NCI-H345 treated with DMSO at 0.1 percent for 48 hours (cell line): ENCODE measurements around the gene CHD5.

Experiments
- DNase-seq: peaks from one replicate; lab custom pipeline; 2025; ENCODE audit not compliant: unreplicated experiment; lab: John Stamatoyannopoulos, UW

CHD5 gene

DNA sequence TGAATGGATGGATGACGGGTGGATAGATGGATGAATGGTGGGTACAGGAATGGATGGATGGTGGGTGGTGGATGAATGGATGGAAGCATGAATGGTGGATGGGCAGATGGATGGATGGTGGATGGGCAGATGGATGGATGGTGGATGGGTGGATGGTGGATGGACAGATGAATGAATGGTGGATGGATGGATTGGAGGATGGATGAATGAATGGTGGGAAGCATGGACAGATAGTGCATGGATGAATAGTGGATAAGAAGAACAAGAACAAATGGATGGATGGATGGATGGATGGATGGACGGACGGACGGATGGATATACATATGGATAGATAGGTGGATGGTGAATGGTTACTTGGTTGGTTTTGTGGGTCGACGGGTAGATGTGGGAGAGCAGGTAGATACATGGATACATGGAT, 4.7 kb downstream of the CHD5 start:
- no peak for DNase-seq

DNA sequence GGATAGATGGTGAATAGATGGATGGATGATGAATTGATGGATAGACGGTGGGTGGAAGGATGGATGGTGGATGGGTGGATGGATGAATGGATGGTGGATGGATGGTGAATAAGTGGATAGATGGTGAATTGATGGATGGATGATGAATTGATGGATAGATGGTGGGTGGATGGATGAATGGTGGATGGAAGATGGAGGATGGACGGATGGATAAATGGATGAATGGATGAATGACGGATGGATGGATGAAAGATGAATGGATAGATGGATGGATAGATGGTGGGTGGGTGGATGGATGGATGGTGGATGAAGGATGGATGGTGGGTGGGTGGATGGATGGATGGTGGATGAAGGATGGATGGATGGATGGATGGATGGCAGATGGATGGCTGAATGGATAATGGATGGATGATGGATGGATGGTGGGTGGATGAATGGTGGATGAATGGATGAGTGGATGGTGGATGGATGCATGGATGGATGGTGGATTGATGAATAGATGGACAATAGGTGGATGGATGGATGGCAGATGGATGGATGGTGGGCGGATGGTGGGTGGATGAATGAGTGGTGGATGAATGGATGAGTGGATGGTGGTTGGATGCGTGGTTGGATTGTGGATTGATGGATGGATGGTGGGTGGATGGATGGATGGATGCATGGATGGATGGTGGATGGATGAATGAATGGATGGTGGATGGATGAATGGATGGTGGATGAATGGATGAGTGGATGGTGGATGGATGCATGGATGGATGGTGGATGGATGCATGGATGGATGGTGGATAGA, 5.3 kb downstream of the CHD5 start:
- DNase-seq = no peak

DNA sequence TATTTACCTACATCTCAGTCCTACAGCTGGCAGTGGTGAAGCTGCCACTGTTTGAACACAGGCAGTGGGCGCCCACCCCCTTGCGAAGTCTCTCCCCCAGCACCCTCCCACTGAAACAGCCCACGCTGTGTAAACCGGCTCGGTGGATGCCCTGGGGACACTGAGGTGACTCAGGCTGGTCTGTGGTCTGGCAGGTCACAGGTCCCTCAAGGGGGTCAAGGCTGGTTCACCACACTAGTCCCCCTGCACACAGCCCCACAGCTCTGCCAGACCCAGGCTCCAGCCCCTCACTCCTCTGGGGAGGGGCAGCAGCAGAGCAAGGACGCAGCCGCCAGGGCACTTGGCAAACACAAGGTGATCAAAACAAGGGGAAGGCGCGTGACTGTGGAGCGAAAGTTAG, 7.6 kb downstream of the CHD5 start:
- DNase-seq = no peak

DNA sequence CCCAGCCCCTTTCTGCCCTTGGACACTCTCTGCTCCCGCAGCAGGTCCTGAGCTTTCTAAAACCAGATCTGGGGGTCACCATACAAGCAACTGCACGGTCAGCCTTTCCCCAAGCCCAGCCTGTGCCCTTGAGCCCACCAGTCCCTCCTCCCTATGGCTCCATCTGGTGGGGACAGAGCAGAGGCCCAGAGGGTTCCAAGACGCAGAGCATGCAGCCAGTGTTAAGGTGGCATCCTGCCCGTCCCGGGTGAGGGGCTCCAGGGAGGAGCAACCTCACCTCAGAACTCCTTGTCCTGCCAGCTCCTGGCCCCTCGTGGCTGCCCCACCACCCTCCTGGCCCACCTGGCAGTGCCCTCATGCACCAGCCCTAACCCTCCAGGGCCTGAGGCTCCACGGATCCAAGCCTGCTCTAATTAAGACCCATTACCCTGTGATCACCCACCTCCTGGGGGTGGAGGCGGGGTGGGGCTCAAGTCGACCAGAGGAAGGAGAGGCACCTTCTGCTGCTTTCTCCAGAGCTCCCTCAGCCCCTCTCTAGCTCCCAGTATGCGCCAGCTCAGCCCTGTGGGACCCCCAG, 8.5 kb downstream of the CHD5 start:
- DNase-seq = no peak

DNA sequence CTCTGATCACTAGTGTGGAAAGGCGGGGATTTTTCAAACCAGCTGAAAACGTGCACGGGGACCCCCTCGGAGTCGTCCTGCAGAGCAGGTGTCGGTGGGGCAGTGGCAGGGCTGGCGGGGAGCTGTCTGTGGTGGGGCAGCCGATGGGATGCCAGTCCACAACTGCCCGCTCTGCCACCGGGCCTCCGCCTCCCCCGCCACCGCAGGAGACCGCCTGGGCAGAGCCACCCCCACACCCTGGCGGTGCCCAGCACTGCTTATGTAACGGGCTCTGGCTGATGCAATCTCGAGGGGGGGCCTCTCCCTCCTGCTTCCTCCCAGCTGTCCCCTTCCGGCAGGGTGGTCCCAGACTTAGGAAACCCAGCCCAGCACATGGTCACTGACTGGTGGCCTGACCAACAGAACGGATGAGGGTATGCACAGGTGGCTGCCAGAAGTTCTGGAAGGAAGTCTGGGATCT, 9.3 kb downstream of the CHD5 start:
- DNase-seq = no peak

DNA sequence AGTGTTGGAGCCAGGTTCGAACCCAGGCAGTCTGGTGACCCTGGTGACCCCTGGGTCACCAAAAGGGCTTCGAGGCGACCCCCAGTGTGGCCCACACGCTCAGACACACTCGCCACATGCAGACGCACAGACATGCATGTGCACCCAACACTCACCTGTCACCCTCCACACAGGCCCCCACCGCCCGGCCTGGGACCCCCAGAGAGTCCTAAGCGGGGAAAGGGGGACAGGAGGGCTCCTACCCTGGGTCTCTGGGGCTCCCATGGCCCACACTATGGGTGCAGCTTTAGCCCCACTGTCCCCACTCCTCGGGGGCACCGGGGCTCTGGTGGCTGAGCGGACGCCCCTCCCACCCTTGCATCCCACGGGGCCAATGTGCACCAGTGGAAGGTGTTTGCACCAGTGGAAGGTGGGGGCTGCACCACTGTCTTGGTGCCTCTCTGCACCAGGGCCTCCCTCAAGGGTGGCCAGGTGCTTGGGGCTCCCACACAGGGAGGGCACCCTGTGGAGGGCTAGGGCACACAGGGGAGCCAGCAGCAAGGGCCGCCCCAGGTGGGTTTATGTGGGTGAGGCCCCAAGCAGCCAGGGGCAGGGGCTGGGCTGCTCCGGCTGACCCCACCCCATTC, 9.9 kb downstream of the CHD5 start:
- no peak for DNase-seq

DNA sequence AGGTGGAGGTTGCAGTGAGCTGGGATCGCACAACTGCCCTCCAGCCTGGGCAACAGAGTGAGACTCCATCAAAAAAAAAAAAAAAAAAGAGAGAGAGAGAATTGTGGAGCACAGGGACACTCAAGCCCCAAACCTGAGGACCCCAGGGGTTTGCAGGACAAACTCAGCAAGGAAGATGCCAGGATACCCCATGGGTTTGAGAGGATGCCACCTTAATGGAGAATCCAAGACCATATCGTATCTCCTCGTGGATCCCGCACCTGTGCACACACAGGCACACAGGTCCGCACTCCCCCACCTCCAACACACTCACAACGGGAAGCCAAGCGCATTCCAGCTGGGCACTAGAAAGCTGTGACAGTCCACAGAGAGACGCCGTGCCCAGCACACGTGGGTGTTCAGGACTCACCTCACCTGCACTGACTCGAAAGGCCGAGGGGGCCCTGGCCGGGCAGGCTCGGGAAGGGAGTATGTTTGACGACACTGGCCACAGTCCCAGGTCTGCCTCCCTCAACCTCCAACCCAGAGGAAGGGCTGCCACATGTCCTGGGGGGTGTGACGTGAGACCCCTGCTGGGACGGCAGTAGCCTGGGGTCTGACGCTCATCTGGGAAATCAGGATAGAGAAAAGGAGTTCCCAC, 11.1 kb downstream of the CHD5 start:
- no peak for DNase-seq

DNA sequence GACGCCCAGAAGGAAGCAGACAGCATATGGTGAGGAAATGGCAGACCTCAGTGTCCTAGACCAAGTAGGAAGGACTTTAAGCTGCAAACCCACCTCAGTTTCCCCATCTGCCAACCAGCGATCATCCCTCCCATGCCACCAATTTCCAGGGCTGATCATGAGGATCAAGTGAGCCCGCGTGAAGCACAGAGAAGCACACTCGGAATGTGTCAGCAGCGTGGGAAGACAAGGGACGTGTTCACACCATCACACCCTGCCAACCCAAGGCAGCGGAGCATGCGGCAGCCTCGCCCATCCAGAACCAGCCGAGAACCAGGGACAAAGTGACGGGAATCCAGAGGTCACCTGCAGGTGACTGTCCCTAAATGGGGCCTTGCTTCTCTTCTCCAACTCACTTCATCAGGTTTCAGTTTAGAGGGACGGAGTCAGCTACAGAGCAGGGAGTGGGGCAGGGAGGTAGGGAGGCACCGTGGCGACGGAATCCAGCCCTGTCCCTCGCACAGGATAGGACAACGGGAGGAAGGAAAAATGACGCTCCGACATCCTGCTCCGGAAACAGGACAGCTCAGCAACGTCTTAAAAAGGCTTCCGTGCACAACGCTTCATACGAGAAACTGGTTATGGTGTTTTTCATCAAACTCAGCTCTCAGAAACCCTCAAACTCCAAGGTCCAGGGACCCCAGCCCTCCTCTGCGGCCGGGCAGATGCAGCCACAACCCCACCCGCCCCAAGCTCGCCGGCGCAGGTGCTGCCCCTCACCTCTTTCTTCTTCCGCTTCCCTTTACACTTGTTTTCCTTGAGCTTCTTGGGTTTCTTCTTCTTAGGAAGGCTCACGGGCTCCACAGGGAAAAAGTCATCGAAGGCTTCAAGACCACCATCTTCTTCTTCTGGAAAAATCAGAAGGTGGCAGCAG, 12.5 kb downstream of the CHD5 start:
- DNase-seq = no peak

DNA sequence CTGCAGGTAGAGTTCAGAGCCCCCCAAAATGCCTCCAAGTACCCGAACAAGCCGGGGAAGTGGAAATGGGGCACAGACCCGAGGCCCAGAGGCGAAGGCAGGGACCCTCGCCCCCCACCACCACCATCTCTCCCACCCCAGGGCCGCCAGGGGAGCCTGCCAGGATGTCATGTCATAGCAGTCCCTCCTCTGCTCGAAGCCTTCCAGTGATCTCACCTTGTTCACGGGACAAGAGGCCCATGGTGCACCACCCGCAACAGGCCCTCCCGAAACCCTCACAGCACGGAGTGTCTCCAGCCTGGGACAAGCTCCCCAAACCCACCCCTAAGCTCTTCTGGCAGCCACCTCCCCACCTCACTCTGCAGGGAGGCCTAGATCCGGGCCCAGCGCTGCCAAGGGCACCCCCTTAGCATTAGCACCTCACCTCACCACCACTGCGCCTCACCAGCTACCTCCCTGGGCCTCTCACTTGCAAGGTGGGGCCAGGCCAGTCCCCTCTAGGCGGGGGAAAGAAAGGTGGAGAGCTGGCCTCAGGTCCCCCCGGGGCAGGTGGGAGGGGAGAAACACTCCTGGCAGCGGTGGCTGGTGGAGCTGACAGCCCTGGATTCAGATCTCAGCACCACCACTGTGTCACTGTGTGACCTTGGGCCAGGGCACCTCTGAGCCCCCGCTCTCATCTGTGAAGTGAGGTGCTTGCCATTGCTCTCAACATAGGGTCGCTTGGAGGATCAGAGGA, 13.3 kb downstream of the CHD5 start:
- DNase-seq = no peak

DNA sequence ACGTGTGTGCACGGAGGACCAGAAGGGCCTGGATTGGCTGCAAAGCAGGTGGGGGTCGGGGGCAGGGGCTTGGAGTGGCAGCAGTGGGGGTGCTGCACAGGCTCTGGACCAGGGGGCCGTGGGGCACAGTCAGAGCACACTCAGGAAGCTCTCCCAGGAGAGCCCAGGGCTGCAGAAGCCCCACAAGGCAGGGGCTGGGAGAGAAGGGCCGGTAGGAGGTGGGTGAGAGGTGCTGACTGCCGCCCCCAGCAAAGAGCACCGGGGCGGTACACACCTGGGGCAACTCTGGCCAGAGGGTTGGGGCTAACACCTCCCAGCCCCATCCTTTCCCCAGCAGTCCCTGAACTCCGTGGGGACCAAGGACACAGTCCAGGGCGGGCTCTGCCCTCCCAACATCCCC, 13.9 kb downstream of the CHD5 start:
- no peak for DNase-seq

DNA sequence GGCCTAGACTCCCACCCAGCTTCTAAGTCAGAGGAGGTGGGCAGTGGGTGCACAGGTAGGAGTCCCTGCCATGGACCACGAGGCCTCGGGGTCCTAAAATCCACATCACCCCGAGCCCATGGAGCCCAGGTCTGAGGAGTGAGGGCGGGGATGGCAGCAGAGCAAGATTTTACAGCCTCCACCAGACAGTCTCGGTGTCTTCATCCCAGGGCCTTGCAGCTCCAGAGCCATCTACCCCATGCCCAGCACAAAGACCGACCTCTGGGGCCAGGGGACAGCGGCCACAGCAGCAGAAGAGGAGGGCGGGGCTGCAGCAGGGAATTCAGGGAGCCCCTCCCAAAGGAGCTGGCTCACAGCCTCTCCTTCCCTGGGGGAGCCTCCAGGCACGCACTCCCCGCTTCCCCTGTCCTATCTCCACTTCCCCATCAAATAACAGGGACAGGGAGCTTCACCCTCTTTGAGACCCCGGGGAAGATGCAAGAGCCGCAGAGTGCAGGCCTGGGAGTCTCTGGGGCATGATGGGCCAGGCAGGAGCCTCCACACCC, 14.6 kb downstream of the CHD5 start:
- DNase-seq = no peak

DNA sequence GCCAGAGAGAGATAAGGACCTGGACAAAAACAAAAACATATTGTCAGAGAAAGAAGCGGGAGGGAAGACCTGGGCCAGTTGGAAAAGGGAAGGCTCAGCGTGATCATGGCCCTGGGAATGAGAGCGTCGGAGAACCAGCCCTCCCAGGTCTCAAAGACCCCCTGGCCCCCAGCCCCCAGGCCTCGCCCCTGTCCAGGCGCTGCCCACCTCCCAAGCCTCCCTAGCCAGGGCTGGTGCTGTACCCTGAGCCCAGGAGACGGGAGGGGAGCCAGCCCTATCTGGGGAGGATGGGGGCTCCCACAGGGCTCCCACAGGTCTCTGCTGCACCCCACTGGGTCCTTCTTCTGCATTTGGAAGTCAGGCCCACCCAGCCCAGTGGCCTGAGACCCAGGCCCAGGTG, 15.1 kb downstream of the CHD5 start:
- DNase-seq = no peak

DNA sequence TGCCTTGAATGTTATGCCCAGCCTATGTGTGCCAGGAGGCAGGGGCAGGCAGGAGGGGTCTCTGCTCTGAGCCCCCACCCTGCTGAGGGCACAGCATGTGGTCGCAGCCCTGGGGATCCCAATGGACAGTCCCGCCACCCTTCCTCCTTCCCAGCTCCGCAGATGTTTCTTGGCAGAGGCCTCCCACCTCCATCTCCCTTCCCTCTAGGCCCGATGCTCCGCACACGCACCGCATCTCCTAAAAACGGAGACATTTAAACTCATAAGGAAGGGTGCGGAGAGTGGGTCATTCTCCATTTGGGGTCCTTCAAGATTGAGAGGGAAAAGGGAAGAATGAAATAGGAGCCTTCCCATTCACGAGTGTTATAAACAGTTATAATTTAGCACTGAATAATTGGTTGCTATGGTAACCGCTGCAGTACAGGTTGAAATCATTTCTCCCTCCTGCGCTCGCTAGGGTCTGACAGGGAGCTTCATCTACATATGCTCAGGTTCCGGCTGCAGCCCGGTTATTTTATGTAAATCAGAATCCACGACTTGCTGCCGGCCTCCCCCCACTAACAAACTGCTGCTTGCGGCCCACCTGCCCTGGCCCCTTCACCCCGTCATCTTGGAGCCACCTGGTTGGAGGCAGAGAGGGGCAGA, 16.0 kb downstream of the CHD5 start:
- no peak for DNase-seq

DNA sequence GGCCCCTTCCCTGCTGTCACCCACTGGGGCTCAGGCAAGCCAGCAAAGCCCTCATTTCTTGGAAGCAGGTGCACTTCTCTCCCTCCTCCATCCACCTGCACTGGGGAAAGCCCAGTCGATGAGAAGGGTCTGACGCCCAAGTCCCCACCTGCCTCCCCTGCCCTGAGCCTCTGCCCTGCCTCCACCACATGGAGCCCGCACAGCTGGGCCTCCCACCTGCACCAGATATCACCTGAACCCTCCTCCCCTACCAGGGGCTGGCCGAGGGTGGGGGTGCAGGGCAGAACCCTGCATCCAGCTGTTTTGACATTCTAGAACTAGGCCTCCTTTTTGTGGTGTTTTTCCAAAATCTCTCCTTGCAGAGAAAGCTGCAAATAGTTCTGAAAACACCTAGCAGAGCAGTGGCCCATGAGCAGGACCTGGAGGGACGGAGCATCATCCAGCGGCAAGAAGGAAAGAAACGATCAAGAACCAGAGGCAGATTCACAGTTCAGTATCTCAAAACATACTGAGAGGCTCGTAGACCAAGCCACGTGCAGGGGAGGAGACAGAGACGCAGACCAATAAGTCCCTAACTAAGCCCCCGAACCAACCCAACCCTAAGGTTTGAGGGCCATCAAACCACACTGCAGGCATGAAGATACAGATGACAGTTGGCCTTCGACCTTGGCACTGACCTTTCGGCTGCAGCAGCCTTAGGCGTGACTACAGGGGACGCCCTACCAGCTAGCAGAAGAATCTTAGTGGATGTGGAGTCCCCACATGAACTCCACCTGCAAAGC, 16.7 kb downstream of the CHD5 start:
- DNase-seq = no peak

DNA sequence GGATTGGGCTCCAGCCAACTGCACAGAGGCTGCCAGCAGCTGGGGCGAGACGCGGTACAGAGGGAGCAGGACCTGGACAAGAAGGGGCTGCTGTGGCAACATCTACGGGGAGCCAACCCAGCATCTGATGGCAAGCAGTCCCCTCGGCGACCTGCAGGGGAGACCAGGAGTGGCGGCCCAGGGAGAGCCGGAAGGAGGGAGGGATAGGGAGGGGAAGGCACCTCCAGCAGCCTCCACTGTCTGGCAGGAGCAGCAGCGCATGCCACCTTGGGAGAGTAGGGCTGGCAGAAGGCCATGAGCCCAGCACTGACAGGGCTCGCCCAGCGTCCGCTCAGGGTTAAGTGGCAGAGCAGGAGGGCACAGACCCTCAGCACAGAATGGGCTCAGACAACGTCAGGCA, 17.3 kb downstream of the CHD5 start:
- DNase-seq = peak; percentile 51

DNA sequence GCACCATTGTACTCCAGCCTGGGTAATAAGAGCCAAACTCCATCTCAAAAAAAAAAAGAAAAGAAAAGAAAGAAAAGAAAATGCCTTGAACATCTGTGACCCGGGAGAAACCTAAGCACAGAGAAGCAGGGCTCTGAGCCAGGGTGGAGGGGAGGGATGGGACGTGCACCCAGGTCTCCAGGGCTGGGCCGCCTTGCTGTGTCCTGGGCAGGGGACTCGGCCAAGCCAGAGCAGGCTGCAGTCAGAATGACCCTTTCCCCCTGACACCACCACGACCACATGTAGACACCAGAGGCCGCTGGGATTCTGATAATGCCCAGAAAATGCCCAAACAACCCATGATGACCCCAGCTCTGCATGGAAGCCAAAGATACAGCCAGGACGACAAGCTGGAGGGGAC, 17.8 kb downstream of the CHD5 start:
- no peak for DNase-seq

DNA sequence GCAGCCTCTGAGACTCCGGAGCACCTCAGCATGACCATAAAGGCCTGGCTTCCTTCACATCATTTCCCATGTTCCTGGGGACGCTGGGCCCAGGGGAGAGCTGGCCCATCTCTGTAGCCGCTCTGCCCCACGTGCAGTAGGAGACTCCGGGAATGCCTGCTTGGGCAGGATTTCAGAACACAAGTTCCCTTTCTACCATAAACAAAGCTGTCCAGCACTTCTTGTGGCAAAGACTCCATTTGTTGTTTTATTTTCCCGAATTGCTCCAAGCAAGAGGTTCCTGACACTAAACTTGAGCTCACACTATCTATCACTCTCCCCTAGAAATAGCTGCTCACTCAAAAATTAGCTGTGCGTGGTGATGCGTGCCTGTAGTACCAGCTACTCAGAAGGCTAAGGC, 21.9 kb downstream of the CHD5 start:
- DNase-seq = no peak

DNA sequence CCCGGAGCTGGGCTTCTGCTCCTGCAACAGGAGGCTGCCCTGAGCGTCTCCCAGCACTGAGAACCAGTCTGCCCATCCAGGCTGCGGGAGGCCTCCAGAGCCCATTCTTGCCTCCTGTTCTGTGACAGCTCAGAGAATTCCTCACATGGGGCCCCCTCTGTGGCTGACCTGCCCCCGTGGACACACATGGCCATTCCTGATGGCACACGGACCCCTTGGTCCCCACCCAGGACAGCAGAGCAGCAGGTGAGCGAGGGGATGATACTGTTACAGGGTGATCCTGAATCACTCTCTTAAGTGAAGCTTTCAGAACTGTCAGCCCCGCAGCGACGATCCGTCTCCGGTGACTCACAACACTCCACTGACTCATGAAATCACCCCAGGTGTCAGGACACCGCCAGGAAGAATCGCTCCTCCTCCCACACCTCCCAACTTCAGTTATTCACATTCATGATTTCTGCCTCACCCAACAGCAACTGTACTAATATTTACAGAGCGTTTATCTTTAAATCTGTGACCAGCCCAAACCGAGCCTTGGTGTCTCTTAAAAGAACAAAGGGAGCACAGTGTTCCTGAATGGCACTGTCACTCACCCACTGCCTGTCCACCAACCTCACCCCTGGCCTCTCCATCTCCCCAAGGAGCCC, 22.5 kb downstream of the CHD5 start:
- peak; percentile 83 for DNase-seq
